HG02973 (cell line): Measurements from ENCODE around the gene INO80.
"Not testable (repeated sequence)": the region's sequence is repeated elsewhere in the genome, so short reads cannot be mapped to it uniquely, and the experiment has no call there.

Source experiments
- ATAC-seq: cut with Tn5 transposase; IDR thresholded peaks from one replicate; pipeline ENCODE4 v1.9.1; 2021; ENCODE audit warnings: moderate library complexity; ENCODE audit not compliant: unreplicated experiment

INO80 gene

GRCh38 chr15:41116116-41116961 is at the start of gene INO80:
TSS of gene INO80 (minus strand) at chr15:41116280. CDS start at chr15:41096310, 19,970 bp downstream.
- peak; percentile 69 for ATAC-seq

- no peak for ATAC-seq
Observed at GRCh38 chr15:41161736-41162135, 45.7 kb upstream of the INO80 start.

DNA sequence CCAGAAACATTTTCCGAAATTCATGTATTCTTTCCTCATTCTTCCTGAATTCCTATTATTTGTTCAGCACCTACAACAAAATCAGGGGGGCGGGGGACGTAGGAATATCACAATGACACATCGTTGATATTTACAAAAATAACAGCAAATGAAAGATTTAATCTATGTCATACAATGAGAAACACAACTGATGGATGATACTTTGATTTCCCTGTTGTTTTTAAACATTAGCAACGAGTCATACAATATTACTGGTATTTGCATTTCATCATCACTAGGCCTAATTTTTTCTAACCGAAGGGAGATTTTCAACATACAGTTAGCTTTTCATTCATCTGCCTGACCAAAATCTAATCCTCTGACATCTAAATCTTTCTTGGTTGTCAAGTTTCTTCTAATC is 45.3 kb upstream of the INO80 start:
- ATAC-seq = no peak

GRCh38 chr15:41160639-41161315 is 44.7 kb upstream of the INO80 start:
- ATAC-seq = no peak

DNA sequence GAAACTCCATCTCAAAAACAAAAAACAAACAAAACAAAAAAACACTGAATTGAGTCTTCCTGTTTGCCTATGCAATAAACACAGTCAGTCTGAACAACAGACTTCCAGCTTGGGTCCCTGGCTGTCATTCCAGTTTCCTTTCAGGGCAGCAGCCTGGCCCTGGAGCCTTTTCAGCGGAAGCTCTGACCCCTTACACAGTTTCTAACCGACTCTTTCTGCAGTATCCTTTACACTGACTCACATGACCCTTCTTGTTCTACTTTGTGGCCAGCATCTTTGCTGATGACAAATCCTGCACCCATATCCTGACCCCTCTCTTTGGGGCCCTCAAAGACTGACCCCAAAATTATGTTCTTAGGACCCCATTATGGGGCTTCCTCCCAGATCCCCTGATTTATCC is 38.3 kb upstream of the INO80 start:
- ATAC-seq = no peak

DNA sequence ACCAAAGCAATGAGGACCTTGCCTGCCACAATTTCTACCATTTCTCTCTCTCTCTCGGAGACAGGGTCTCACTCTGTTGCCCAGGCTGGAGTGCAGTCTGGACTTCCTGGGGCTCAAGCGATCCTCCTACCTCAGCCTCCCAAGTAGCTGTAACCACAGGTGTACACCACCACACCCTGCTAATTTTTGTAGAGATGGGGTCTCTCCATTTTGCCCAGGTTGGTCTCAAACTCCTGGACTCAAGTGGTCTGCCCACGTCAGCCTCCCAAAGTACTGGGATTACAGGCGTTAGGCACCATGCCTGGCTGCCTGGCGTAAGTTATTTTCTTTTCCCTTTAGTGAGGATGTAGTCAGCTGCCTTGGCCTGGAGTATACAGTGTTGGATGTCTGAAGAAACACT is 37.7 kb upstream of the INO80 start:
- no peak for ATAC-seq

DNA sequence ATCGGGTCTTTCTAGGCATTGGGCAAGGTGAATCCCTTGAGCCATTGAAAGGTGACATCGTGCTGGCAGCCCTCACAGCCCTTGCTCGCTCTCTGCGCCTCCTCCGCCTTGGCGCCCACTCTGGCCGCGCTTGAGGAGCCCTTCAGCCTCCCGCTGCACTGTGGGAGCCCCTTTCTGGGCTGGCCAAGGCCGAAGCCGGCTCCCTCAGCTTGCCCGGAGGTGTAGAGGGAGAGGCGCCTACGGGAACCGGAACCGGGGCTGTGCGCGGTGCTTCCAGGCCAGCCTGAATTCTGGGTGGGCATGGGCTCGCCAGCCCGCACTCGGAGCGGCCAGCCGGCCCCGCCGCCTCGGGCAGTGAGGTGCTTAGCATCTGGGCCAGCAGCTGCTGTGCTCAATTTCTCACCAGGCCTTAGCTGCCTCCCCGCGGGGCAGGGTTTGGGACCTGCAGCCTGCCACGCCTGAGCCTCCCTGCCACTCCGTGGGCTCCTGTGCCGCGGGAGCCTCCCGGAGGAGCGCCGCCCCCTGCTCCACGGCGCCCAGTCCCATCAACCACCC is 35.4 kb upstream of the INO80 start:
- ATAC-seq = no peak

DNA sequence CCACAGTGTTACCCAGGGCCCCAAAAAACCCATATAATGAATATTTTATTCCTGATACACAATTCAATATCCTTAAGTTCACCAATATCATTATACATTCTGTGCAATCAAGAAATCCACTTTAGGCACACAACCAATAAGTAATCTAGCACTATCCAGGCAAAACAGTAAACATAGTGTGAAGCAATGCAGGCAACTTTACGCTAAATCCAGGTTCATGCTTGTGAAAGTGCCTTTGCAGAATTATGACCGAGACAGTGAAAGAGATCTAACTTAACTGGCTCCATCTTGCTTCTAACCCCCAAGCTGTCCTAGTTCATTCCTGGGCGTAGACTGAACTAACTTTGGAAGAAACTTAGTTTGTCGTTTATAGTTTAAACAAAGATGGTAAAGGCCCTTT is 34.2 kb upstream of the INO80 start:
- ATAC-seq = no peak

- ATAC-seq = no peak
Observed at GRCh38 chr15:41148065-41148464, 32.0 kb upstream of the INO80 start.

DNA sequence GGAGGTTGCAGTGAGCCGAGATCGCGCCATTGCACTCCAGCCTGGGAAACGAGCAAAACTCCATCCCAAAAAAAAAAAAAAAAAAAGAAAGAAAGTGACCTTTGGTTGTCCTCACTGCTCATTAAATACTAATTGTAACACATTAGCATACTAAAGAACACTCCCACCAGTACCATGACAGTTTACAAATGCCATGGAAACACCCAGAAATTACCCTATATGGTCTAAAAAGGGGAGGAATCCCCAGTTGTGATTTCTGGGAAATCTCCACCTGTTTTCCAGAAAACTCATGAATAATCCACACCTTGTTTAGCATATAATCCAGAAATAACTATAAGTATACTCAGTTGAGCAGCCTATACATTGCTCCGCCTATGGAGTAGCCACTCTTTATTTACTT is 23.5 kb upstream of the INO80 start:
- no peak for ATAC-seq

GRCh38 chr15:41139112-41139511 is 23.0 kb upstream of the INO80 start:
- not testable (repeated sequence) for ATAC-seq

GRCh38 chr15:41135580-41135979 is 19.5 kb upstream of the INO80 start:
- ATAC-seq = not testable (repeated sequence)

- ATAC-seq = no peak
Observed at GRCh38 chr15:41133454-41133853, 17.4 kb upstream of the INO80 start.

GRCh38 chr15:41132094-41132493 is 16.0 kb upstream of the INO80 start:
- not testable (repeated sequence) for ATAC-seq

- ATAC-seq = no peak
Observed at GRCh38 chr15:41128174-41128902, 12.3 kb upstream of the INO80 start.

DNA sequence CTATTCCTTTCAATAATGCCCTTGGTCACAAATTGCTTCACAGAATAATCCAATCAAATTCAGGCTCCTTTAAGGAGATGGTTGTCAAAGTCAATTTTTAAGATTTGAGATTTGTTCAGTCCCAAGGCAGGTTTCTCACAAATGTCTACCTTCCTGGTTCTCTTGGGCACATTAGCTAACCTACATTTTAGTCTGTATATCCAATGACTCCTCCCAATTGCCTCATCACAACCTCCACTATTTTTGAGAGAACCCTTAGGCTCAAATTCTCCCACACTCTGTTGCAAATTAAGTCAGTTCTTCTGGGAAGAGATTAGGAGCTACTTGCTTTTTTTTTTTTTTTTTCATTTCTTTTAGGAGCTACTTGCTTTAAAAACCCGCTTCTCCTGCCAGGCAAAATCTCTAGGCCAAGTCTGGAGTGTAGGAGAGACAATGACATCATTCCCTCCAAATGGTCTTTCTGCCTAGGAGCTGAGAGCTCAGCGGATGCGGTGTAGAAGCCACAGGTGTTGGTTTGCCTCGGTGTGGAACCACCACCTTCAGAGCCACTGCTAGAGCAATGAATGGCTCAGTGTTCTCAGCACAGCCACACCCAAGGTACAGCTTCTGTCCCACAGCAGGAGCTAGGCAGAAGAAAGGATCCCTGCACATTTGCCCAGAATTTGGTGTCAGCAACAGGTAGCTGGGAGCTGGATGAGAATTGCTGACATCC is 10.0 kb upstream of the INO80 start:
- no peak for ATAC-seq

DNA sequence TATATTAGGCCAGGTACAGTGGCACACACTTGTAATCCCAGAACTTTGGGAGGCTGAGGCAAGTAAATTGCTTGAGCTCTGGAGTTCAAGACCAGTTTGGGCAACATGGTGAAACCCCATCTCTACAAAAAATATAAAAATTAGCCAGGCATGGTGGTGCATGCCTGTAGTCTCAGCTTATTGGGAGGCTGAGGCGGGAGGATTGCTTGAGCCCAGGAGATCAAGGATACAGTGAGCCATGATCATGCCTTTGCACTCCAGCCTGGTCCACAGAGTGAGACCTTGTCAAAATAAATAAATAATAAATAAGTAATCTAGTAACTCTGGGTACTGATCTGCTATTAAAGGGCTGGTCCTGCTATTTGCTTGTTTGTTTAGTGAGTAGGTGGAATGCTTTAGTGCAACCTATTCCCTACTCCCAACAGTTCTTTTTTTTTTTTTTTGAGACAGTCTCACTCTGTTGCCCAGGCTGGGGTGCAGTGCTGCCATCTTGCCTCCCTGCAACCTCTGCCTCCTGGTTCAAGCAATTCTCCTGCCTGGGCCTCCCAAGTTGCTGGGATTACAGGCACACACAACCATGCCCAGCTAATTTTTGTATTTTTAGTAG is 9.1 kb upstream of the INO80 start:
- no peak for ATAC-seq

GRCh38 chr15:41124058-41124457 is 8.0 kb upstream of the INO80 start:
- ATAC-seq = no peak

- ATAC-seq = no peak
Observed at GRCh38 chr15:41122849-41123248, 6.8 kb upstream of the INO80 start.

DNA sequence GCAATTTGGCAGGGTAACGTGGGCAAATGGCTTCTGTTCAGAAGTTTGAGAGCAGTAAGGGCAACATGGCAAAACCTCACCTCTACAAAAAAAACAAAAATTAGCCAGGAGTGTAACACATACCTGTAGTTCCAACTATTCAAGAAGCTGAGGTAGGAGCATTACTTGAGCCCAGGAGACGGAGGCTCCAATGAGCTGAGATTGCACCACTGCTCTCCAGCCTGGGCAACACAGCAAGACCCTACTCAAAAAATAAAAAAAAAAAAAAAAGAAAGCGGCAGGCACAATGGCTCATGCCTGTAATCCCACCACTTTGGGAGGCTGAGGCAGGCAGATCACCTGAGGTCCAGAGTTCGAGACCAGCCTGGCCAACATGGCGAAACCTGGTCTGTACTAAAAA is 5.9 kb upstream of the INO80 start:
- ATAC-seq = no peak

DNA sequence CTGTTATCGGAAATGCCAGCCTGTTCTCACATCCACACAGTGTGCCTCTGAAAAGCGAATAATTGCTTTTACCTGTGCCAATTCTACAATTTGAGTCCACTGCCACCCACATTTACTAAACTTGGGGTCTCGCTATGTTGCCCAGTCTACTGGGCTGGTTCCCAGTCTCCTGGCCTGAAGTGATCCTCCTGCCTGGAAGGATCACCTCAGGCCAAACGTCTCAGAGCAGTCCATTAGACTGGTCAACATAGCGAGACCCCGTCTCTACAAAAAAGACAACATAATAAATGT is 827 bp upstream of the INO80 start:
- ATAC-seq = no peak
